NCI-H82 treated with DMSO at 0.1 percent for 48 hours (cell line): ENCODE results near the gene ARFRP1.

Experiments used
- DNase-seq: peaks from one replicate; lab custom pipeline; 2025; ENCODE audit not compliant: unreplicated experiment; lab: John Stamatoyannopoulos, UW

Gene ARFRP1

GRCh38 chr20:63707558-63708300 lies at the start of gene ARFRP1, which contains the start of gene ZGPAT:
ARFRP1 (minus strand) TSS chr20:63707976; CDS start chr20:63707091, 885 bp downstream.
ZGPAT (plus strand) TSS chr20:63708039; CDS start chr20:63708581, 542 bp downstream.
- DNase-seq, result peak; percentile 56

- DNase-seq, result no peak
Measured at GRCh38 chr20:63756648-63756991, 48.8 kb upstream of the ARFRP1 start.

GRCh38 chr20:63755933-63756647 lies 48.3 kb upstream of the ARFRP1 start:
- DNase-seq, result no peak

- DNase-seq, result no peak
Measured at GRCh38 chr20:63754008-63754407, 46.2 kb upstream of the ARFRP1 start.

- no peak for DNase-seq
Measured at GRCh38 chr20:63753381-63753780, 45.6 kb upstream of the ARFRP1 start.

GRCh38 chr20:63752411-63753101 lies 44.8 kb upstream of the ARFRP1 start:
- no peak for DNase-seq

GRCh38 chr20:63751471-63752271 lies 43.9 kb upstream of the ARFRP1 start:
- DNase-seq, result no peak

- peak; percentile 11 for DNase-seq
Measured at GRCh38 chr20:63750807-63751470, 43.2 kb upstream of the ARFRP1 start.

- no peak for DNase-seq
Measured at GRCh38 chr20:63749597-63750508, 42.1 kb upstream of the ARFRP1 start.

GRCh38 chr20:63748934-63749270 lies 41.1 kb upstream of the ARFRP1 start:
- no peak for DNase-seq

GRCh38 chr20:63748070-63748933 lies 40.5 kb upstream of the ARFRP1 start:
- no peak for DNase-seq

- no peak for DNase-seq
Measured at GRCh38 chr20:63747622-63748069, 39.9 kb upstream of the ARFRP1 start.

- DNase-seq, result no peak
Measured at GRCh38 chr20:63746751-63747315, 39.1 kb upstream of the ARFRP1 start.

- no peak for DNase-seq
Measured at GRCh38 chr20:63745961-63746731, 38.4 kb upstream of the ARFRP1 start.

- DNase-seq, result no peak
Measured at GRCh38 chr20:63745424-63745805, 37.6 kb upstream of the ARFRP1 start.

GRCh38 chr20:63744574-63745423 lies 37.0 kb upstream of the ARFRP1 start:
- no peak for DNase-seq

- no peak for DNase-seq
Measured at GRCh38 chr20:63744158-63744557, 36.4 kb upstream of the ARFRP1 start.
